Measurements from ENCODE around the gene RPP14.

- no peak for TF ChIP-seq EP300 (IDR thresholded peaks at IDR 0.05)
- no peak for TF ChIP-seq CTCF (IDR thresholded peaks at IDR 0.05)
- no peak for TF ChIP-seq POLR2A (IDR thresholded peaks at IDR 0.05)
These were observed 17.7 kb downstream of the RPP14 start for GRCh38 chr3:58323529-58324390.

All from ovary (tissue), 3 donors.